Measurements from ENCODE around the gene CYP24A1. TPM values are rescaled to one million over a fixed set of nuclear protein-coding genes. Genes with fewer than 3 reads are reported as not detected.

CYP24A1 gene
- total and polyA plus RNA-seq, 9 donors, result 0.15 to 3.7 TPM; not detected in 7

- no peaks in the 10 kb centered on the region for H3K36me3 ChIP-seq
- TF ChIP-seq POLR2A (IDR thresholded peaks at IDR 0.05) (no peak), CTCF (IDR thresholded peaks at IDR 0.05) (no peak), EP300 (IDR thresholded peaks at IDR 0.05) (no peak)
- intact Hi-C loops (cut with DNase I), result no loop called here
- H3K27ac ChIP-seq, result no peak overlapping the region
- H3K4me1 ChIP-seq (ENCODE audit: insufficient read depth), result no peaks in the 10 kb centered on the region
- no peaks in the 10 kb centered on the region for H3K27me3 ChIP-seq
- DNase-seq, result no peak
- no peaks in the 10 kb centered on the region for H3K9me3 ChIP-seq
- H3K4me3 ChIP-seq, result no peak overlapping the region
- WGBS, 3 donors, result 92 to 95% (median 94%) methylated on average over 9 of the region's 9 CpGs
Measured at GRCh38 chr20:54165014-54165413, 8.8 kb downstream of the CYP24A1 start.

- TF ChIP-seq POLR2A (IDR thresholded peaks at IDR 0.05) (no peak), CTCF (IDR thresholded peaks at IDR 0.05) (no peak), EP300 (IDR thresholded peaks at IDR 0.05) (no peak)
- 80 to 86% (median 84%) methylated on average over 5 of the region's 5 CpGs for WGBS, 3 donors
Measured at GRCh38 chr20:54163402-54163801, 10.4 kb downstream of the CYP24A1 start.

GRCh38 chr20:54162378-54163009 is 11.3 kb downstream of the CYP24A1 start:
- Histone ChIP-seq H3K9me3 (no peaks in the 10 kb centered on the region), H3K36me3 (no peaks in the 10 kb centered on the region), H3K27me3 (no peaks in the 10 kb centered on the region), H3K4me1 (ENCODE audit: insufficient read depth) (no peaks in the 10 kb centered on the region), H3K27ac (no peak overlapping the region), H3K4me3 (no peak overlapping the region)
- intact Hi-C loops (cut with DNase I), result no loop called here
- no peak for DNase-seq
- WGBS, 3 donors, result 67 to 71% (median 70%) methylated on average over 16 of the region's 16 CpGs
- TF ChIP-seq CTCF (IDR thresholded peaks at IDR 0.05), result no peak
- no peak for TF ChIP-seq POLR2A (IDR thresholded peaks at IDR 0.05)
- TF ChIP-seq EP300 (IDR thresholded peaks at IDR 0.05), result no peak

More at GRCh38 chr20:54163402-54163801, 10.4 kb downstream of the CYP24A1 start:
- Histone ChIP-seq H3K27me3 (no peaks in the 10 kb centered on the region), H3K9me3 (no peaks in the 10 kb centered on the region), H3K4me1 (ENCODE audit: insufficient read depth) (no peaks in the 10 kb centered on the region), H3K36me3 (no peaks in the 10 kb centered on the region), H3K4me3 (no peak overlapping the region), H3K27ac (no peak overlapping the region)
- DNase-seq, result no peak
- intact Hi-C loops (cut with DNase I), result no loop called here

GRCh38 chr20:54161821-54162149 is 12.0 kb downstream of the CYP24A1 start:
- WGBS, 3 donors, result 78 to 88% (median 86%) methylated on average over 4 of the region's 4 CpGs
- H3K9me3 ChIP-seq, result no peaks in the 10 kb centered on the region

More at GRCh38 chr20:54161821-54162149, 12.0 kb downstream of the CYP24A1 start:
- Histone ChIP-seq H3K27ac (no peak overlapping the region), H3K36me3 (no peaks in the 10 kb centered on the region), H3K4me3 (no peak overlapping the region), H3K4me1 (ENCODE audit: insufficient read depth) (no peaks in the 10 kb centered on the region), H3K27me3 (no peaks in the 10 kb centered on the region)
- intact Hi-C loops (cut with DNase I), result no loop called here
- no peak for DNase-seq
- TF ChIP-seq POLR2A (IDR thresholded peaks at IDR 0.05) (no peak), EP300 (IDR thresholded peaks at IDR 0.05) (no peak), CTCF (IDR thresholded peaks at IDR 0.05) (no peak)

Measured in ovary (tissue), 9 donors.